AG04450 (cell line): ENCODE measurements around the gene RABEP2. TPM values are rescaled to one million over a fixed set of nuclear protein-coding genes. Genes with fewer than 3 reads are reported as not detected.

ENCODE experiments used
- CTCF ChIA-PET: fragments of 300-600, 350-600 bp; formaldehyde crosslinking; extraction: SDS; loops from one replicate; lab custom pipeline; 2022; ENCODE audit warnings: antibody characterized with exemption, inconsistent platforms; lab: Charles Lee
- POLR2A ChIA-PET: fragments of 350-600 bp; formaldehyde crosslinking; extraction: SDS; loops from one replicate; lab custom pipeline; 2021; ENCODE audit warnings: antibody characterized with exemption, inconsistent platforms; lab: Yijun Ruan, JAX
- DNase-seq: peaks from one replicate; pipeline ENCODE4 v3.0.0-alpha.2; 2011; ENCODE audit warnings: low read depth, low spot score
- H3K27ac ChIP-seq: one replicate; pipeline ENCODE4 v1.5.1; 2012; ENCODE audit warnings: low read depth, low read length, control low read depth
- H3K27me3 ChIP-seq: one replicate; pipeline ENCODE4 v1.6.0; 2012; ENCODE audit warnings: low read length; ENCODE audit not compliant: control insufficient read depth, insufficient read depth
- H3K4me3 ChIP-seq: 2 replicates; pipeline ENCODE4 v1.5.1; 2011; ENCODE audit warnings: mild to moderate bottlenecking, low read depth, low read length, control low read depth
- H3K9me3 ChIP-seq: 2 replicates; pipeline ENCODE4 v1.5.1; 2012; ENCODE audit warnings: low read length; ENCODE audit not compliant: control insufficient read depth, insufficient read depth
- CTCF ChIP-seq: IDR thresholded peaks from 2 replicates; pipeline ENCODE4 v1.5.1; 2011; ENCODE audit warnings: low read depth, low read length, control low read depth, inconsistent platforms
- polyA plus RNA-seq: library from polyadenylated mRNA; depleted of rRNA; stranded (reverse); fragments of >200 nt; gene quantifications from 2 replicates; pipeline ENCODE4 v1.2.3, GENCODE V29; 2011

Gene RABEP2
- polyA plus RNA-seq, 1 experiment: 9.0 TPM

- Histone ChIP-seq H3K4me3 (peak within 1 kb of the TSS; percentile 71), H3K27ac (peak within 1 kb of the TSS; percentile 21), H3K27me3 (no peaks in the 10 kb centered on the region), H3K9me3 (no peaks in the 10 kb centered on the region; the same call in 1 of the 2 replicates)
- POLR2A ChIA-PET: interaction anchor here (1.2 kb wide), 1 partner anchor 15 kb away, joined by 5 read pairs; the partner anchor contains the start of gene SH2B1
- TF ChIP-seq CTCF: no peak
- CTCF ChIA-PET: interaction anchor here (1.8 kb wide), 1 partner anchor 67 kb away, joined by 6 read pairs; no protein-coding TSS in a partner anchor
- no peak for DNase-seq
Observed at GRCh38 chr16:28878083-28878926, 46.7 kb downstream of the RABEP2 start, which contains the start of gene ATP2A1. Gene ATP2A1, plus strand, starts transcription at chr16:28878488. Its CDS starts 184 bp downstream, at chr16:28878672.

GRCh38 chr16:28877655-28878000, 47.4 kb downstream of the RABEP2 start:
- POLR2A ChIA-PET: no interaction called here
- Histone ChIP-seq H3K27ac (no peak overlapping the region), H3K4me3 (no peak overlapping the region), H3K9me3 (no peaks in the 10 kb centered on the region; the same call in 1 of the 2 replicates), H3K27me3 (no peaks in the 10 kb centered on the region)
- CTCF ChIA-PET: interaction anchor here (1.8 kb wide), 1 partner anchor 68 kb away, joined by 6 read pairs; no protein-coding TSS in a partner anchor
- no peak for TF ChIP-seq CTCF
- no peak for DNase-seq

- Histone ChIP-seq H3K4me3 (no peak overlapping the region), H3K27me3 (no peaks in the 10 kb centered on the region), H3K9me3 (no peaks in the 10 kb centered on the region; the same call in 1 of the 2 replicates), H3K27ac (no peak overlapping the region)
- CTCF ChIA-PET: no interaction called here
- POLR2A ChIA-PET: no interaction called here
- TF ChIP-seq CTCF: no peak
- DNase-seq: no peak
Observed at GRCh38 chr16:28876973-28877654, 47.9 kb downstream of the RABEP2 start.

- ChIA-PET CTCF (interaction anchor here (4.0 kb wide), 1 partner anchor 69 kb away, joined by 19 read pairs; no protein-coding TSS in a partner anchor), POLR2A (interaction anchor here (0.6 to 2.0 kb wide), 3 partner anchors 13 to 28 kb away, joined by 3 to 6 read pairs (median 5); partner anchors contain the start of gene SH2B1)
- H3K27ac ChIP-seq: no peak overlapping the region
- no peak for TF ChIP-seq CTCF
- DNase-seq: no peak
- no peak overlapping the region for H3K4me3 ChIP-seq
- H3K27me3 ChIP-seq: no peaks in the 10 kb centered on the region
- no peaks in the 10 kb centered on the region; the same call in 1 of the 2 replicates for H3K9me3 ChIP-seq
Observed at GRCh38 chr16:28876019-28876659, 48.9 kb downstream of the RABEP2 start.
